ENCODE data around the gene KRT14.

DNA sequence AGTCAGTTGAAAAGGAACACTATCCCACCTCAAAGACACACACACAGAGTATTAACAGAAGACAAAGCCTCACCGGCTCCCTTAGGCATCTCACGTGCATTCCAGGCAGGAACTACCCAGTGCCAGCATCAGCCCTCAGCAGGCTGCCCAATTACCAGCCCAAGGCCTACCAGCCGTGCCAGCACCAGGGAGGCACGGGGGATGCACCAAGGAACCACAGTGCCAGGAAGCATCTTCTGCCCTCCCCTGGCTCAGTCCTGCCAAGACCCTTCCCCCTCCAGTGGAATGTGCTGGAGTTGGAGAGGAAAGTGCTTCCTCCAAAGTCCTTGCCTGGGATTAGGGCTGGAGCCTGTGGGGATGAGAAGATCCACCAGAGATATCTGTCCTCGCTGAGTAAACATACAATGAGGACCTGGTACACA is 47.6 kb downstream of the KRT14 start:
- no peak for TF ChIP-seq CTCF (IDR thresholded peaks at IDR 0.05)
- no peak for TF ChIP-seq POLR2A (IDR thresholded peaks at IDR 0.05)
- no peak for TF ChIP-seq EP300 (IDR thresholded peaks at IDR 0.05)

Data from ovary (tissue), 3 donors.